Measurements from ENCODE around the gene IRAK3.
"Not testable (repeated sequence)": the region's sequence is repeated elsewhere in the genome, so short reads cannot be mapped to it uniquely, and the experiment has no call there.

Gene IRAK3

GRCh38 chr12:66262737-66263136, 73.7 kb downstream of the IRAK3 start:
- no peak for DNase-seq (ENCODE audit: low spot score)

DNA sequence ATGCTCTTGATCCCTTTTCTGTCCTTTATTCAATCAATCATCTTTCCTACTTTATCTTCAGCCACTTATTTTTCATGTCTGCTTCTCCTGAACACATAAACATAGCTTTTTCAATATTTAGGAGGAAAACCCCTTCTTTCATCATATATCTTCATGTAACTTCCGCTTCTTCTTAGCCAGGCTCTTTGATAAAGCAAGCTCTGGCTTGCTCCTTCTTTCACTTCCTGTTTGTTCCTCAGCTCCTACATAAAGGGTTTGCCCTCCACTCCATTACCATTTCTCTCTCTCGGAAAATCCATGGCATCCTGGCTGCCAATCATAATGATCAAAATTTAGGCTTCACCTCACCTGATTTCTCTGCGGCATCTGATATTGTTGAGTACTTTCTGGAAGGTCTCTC, 79.5 kb downstream of the IRAK3 start:
- DNase-seq (ENCODE audit: low spot score), result no peak

DNA sequence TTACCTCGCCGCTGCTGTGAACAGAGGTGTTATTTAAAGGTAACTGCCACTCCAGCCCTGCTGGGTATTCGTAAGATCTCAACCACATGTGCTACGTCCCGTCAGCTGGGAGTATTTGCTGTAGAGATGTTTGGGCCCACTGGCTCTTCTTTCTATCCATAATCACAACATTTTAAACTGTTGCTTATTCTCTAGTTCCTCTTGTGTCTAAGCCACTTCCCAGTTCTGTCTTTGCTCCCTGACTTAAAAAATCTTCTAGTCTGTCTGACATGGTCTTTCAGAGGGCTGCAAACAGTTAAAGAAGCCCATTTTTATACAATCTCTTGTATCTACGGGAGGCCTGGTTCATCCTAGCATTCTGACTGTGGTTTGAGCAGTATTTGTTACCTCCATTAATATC, 80.1 kb downstream of the IRAK3 start:
- DNase-seq (ENCODE audit: low spot score), result no peak

DNA sequence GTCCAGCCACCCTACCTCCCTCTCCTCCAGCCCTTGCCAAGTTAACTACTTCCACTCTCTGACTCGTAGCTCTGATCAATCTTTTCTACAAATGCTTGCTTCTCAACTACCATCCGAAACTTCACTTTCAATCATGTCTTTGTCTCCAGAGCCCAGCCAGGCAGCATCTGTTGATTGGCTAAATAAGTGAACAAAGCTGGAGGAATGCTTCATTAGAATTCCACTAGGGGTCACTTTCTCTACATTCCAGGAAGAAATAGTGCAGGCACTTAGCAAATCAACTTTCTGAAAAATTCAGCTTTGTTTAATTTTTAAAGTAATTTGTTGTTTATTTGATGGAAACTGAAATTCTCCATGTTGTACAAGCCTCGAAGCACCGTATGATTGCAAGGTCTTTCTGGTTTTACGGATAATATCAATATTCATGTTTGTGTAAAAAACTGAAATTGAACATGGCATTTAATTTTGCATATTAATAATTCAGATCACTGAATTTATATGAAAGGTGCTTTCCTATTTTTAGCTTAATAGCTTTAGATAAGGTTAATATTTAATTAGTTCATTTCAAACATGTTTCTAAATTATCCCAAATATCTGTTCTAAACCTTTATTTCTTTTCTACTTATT, 80.9 kb downstream of the IRAK3 start:
- DNase-seq (ENCODE audit: low spot score), result peak; percentile 54

DNA sequence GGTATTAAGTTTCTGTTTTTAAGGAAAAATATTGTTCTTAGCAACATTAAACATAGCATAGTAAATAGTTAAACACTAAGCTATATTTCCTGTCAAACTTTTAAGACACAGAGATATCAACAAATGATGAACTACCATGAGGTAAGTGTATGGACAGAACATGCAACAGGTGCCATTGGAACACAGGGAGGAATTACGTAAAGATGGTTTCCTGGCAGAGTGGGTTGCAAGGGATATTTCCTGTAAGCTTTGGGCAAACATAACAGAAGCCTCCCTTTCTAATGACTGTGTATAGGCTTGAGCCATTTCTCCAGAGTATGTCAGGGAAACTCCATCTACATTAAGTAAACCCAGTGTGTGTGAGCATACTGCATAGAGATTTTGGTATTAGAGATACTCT, 81.6 kb downstream of the IRAK3 start:
- no peak for DNase-seq (ENCODE audit: low spot score)

DNA sequence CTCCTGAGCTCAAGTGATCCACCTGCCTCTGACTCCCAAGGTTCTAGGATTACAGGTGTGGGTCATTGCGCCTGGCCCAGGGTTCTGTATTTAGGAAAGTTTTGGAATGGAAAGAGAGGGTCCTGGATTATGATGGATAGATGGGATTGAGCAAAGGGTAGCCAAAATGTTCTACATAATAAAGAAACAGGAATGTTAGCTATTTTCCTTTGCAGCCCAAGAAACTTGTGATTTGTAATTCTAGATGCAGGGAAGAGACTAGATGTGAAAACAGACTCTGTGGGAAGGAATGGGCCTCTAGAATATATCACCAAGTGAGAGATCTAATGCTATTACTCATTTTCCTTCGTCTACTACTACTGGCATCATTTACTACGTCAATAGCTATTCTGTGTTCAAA, 83.6 kb downstream of the IRAK3 start:
- DNase-seq (ENCODE audit: low spot score), result no peak

DNA sequence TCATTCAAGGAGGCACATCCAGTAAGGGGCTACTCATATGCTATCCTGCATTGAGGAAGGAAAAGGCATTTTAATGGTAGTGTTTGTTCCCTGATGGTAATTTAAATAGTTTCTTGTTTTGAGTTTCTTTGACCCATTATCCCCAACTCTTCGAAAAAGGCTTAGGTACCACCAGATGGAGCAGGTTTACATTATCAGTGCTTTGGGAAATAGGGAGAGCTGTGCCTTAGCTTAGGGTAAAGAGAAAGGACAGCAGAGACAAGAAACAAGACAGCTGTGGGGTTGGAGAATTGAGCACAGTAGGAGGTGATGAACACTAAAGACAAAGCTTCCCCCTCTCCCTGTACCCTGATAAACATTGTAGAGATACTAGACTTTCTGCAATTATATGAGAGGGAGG, 84.1 kb downstream of the IRAK3 start:
- no peak for DNase-seq (ENCODE audit: low spot score)

DNA sequence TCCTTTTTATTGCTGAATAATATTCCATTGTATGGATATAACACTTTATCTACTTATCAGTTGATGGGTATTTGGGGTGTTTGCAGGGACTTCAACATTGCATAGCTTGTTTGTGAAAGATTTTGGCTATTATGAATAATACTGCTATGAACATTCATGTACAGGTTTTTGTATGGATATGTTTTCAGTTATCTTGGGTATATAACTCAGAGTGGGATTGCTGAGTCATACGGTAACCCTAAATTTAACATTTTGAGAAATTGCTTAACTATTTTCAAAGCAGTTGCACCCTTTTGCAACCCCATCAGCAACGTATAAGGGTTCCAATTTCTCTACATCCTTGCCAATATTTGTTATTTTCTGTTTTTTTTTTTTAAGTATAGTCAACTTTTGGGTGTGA, 86.0 kb downstream of the IRAK3 start:
- DNase-seq (ENCODE audit: low spot score), result no peak

DNA sequence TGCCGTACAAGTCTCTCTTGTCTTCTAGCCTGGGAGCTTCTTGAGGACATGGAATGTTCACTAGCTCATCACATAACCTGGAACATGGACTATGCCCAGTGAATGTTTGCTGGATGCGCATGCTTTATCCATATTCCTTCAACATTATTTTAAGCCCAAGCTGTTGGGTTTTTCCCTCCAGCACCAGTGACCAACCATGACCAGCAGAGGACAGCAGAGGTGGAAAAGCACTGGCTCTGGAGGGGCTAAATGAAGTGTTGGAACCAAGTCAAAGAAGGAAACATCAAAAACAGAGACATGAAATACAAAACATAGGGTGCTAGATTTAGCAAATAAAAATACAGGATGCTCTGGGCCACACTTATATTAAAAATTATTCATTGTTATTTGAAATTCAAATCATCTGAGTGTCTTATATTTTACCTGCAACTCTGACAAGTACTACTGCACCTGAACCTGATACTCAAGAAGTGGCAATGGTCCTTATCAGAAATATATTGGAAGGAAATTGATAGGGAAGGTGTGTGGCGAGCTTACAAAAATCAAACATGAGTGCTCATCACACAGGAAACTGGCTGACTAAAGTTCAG, 90.2 kb downstream of the IRAK3 start:
- DNase-seq (ENCODE audit: low spot score), result no peak

GRCh38 chr12:66280561-66280960, 91.5 kb downstream of the IRAK3 start:
- DNase-seq (ENCODE audit: low spot score), result no peak

GRCh38 chr12:66282244-66282643, 93.2 kb downstream of the IRAK3 start:
- no peak for DNase-seq (ENCODE audit: low spot score)

DNA sequence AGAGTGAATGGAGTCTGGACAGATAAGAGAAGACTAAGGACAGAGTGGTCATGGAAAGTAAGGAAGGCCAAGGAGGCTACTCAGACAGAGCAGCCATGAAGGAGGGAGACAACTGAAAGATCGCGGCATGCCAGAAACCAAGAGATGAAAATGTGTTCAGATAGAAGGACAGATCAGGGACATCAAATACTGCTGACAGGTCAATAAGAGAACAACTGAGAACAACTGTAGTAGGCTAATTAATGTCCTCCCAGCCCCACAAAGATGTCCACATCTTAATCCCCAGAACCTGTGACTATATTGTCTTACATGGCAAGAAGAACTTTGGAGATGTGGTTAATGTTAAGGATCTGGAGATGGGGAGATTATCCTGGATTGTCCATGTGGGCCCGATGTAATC, 98.3 kb downstream of the IRAK3 start:
- no peak for DNase-seq (ENCODE audit: low spot score)

- no peak for DNase-seq (ENCODE audit: low spot score)
Measured at GRCh38 chr12:66288121-66288520, 99.1 kb downstream of the IRAK3 start.

DNA sequence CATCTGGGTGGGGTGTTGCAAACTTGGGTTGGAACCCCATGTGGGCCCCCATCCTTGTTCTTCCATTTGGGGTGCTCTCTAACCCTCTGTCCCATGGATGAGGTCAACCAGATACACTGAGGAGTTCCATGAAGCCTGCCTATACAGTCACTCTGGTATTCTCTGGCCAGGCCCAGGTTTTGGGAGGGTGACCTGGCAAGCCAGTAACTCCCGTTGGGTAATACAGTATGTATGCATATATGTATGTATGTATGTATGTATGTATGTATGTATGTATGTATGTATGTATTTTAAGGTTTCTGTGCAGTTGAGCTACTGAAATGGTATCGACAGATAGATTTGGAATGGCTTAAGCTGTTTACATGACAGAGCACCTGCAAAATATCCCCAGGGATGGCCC, 100.5 kb downstream of the IRAK3 start:
- no peak for DNase-seq (ENCODE audit: low spot score)

DNA sequence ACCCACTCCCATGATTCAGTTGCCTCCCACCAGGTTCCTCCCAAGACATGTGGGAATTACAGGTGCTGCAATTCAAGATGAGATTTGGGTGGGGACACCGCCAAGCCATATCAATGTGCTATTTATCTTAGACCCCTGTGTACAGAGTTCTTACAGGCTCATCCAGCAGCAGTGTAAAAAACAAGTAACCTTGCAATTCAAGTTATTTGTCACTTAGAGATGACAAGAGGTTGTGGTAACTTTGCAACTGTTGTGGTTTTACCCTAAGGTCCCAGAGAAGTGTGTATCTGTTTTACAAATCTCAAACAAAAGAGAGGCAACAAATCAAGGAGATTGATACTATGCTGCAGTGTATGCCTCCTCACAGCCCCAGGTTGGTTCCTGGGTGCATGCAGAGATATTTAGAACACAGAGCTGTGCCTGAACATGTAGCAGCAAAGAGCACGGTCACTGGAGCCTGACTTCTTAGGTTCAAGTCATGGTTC, 101.7 kb downstream of the IRAK3 start:
- no peak for DNase-seq (ENCODE audit: low spot score)

- no peak for DNase-seq (ENCODE audit: low spot score)
Measured at GRCh38 chr12:66296176-66296683, 107.2 kb downstream of the IRAK3 start.

GRCh38 chr12:66297080-66297479, 108.1 kb downstream of the IRAK3 start:
- no peak for DNase-seq (ENCODE audit: low spot score)

GRCh38 chr12:66297923-66298322, 108.9 kb downstream of the IRAK3 start:
- DNase-seq (ENCODE audit: low spot score), result no peak

DNA sequence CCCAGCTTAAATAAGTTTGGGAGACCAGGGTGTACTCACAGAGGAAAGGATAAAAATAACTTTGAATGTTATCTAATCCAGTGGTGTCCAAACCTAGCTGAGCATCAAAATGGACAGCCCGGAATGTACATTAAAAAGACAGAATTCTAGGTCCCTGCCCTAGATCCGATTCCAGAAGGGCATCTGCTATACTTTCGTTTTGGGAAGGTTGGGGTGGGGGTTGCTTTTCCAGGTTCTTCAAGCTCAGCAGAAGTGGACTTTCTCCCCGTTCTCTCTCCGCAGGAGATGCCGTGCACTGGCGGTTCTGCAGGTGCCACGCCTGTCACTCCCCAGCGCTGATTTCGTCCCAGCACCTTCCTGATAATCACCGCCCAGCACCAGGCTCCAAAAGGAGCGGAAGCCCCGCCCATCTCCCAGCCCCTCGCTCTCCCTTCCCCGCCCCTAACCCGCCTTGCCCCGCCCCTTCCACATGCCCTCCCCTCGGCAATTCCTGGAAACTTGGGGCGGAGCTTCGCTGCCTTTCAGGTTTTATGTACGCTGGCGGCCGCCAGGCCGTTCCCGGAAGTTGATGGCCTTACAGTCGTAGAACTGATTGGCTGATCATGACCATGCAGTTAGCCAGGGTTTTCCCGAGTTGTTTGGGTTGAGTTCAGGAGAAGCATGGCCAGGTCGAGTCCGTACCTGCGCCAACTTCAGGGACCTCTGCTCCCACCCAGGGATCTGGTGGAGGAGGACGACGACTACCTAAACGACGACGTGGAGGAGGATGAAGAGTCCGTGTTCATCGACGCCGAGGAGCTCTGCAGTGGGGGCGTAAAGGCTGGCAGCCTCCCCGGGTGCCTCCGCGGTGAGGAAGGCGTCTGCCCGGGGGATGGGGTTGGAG, 113.2 kb downstream of the IRAK3 start, which contains the start of gene HELB:
HELB (plus strand) TSS at position 550 of the 883 bp plus-strand sequence; CDS start at position 661, 111 bp downstream.
- DNase-seq (ENCODE audit: low spot score), result peak; percentile 99

DNA sequence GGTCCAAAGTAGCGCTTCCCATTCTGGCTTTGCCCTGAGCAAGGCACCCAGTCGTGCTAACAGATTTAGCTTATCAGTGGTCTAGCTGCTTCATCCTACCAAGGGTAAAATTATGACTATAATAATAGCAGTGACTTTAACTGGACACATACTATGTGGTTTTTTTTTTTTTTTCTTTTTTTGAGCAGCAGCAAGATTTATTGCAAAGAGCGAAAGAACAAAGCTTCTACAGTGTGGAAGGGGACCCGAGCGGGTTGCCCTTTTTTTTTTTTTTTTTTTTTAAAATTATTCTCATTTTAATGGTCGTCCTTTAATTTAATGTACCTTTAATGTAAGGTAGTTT, 113.8 kb downstream of the IRAK3 start:
- no peak for DNase-seq (ENCODE audit: low spot score)

- DNase-seq (ENCODE audit: low spot score), result not testable (repeated sequence)
Measured at GRCh38 chr12:66303316-66303804, 114.3 kb downstream of the IRAK3 start.

All from ecto neural progenitor cell (in vitro differentiated cells).